ENCODE measurements around the gene HS3ST6.
"Not testable (repeated sequence)": the region's sequence is repeated elsewhere in the genome, so short reads cannot be mapped to it uniquely, and the experiment has no call there.

The HS3ST6 gene

DNA sequence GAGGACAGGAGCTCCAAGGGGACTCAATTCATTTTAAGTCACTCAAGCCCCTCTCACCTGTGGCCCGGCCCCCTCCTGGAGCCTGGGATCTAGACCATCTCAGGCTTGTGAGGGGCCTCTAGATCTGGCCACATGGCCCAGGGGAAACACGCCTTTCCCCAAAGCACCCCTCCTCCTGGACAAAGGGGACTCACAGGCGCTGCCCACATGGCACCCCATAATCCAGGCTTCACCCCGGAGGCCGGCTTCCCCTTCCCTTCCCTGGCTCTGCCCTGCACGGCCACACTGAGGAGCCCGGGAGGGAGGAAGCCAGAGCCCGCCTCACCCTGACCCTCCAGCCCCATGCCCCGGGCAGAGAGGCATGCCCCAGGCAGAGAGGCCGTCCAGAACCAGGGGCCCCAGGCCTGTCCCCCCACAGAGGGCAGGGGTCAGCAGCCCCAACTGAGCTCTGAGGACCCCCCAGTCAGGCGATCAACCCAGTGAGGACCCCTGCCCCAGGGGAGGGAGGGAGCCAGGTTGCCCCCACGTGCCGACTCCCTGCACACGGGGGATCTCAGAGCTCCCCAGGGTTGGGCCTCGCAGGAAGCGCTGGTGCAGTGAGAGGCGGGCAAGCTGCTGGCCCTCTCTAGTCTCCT, 10.9 kb downstream of the HS3ST6 start:
- no peak for DNase-seq (ENCODE audit: low spot score)

DNA sequence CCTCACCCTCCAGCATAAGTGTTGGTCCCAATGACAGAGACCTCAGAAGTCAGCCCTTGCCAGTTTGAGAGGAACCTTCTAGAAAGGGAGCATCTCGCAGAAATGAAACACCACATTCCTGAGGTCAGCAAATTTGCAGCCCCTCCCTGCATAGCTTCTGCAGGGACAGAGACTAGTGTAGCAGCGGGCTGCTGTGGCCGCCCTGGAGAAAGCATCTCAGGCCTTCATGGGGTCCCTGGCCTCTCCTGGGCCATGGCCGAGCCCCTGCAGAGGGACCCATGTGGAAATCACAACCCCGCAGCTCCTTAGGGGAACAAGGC, 11.4 kb downstream of the HS3ST6 start:
- DNase-seq (ENCODE audit: low spot score): no peak

DNA sequence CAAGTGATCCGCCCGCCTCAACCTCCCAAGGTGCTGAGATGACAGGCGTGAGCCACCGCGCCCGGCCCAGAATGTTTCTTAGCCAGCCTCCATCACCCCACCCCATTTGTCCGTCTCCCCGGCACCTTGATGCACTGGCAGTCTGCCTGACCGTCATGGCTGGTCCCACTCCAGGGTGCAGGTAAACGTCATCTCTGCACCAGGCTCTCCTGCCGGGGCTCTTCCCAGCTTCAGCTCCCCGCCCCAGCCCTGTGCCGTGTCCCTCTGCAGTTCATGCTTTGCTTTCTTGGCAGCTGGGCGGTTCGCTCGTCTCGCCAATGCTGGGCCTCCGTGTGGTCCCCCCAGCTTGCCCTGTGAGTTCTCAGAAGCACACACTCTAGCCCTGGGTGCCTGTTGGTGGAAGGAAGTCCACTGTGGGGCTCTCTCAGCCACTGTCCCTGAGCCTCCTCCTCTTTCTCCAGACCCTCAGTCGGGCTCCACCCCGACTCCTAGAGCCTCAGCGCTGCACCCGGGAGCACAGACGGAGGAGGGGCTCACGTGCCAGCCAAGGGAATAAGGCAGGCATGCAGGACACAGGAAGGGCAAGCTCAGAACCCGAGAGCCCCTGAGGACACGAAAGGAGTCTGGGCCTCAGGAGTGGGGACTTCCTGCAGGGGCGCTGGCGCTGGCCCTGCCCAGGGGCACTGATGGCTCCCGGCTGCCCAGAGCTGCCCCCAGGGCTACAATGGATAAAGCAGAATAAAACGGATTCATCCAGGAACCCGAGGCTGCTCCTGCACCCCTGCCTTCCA, 12.0 kb downstream of the HS3ST6 start:
- no peak for DNase-seq (ENCODE audit: low spot score)

DNA sequence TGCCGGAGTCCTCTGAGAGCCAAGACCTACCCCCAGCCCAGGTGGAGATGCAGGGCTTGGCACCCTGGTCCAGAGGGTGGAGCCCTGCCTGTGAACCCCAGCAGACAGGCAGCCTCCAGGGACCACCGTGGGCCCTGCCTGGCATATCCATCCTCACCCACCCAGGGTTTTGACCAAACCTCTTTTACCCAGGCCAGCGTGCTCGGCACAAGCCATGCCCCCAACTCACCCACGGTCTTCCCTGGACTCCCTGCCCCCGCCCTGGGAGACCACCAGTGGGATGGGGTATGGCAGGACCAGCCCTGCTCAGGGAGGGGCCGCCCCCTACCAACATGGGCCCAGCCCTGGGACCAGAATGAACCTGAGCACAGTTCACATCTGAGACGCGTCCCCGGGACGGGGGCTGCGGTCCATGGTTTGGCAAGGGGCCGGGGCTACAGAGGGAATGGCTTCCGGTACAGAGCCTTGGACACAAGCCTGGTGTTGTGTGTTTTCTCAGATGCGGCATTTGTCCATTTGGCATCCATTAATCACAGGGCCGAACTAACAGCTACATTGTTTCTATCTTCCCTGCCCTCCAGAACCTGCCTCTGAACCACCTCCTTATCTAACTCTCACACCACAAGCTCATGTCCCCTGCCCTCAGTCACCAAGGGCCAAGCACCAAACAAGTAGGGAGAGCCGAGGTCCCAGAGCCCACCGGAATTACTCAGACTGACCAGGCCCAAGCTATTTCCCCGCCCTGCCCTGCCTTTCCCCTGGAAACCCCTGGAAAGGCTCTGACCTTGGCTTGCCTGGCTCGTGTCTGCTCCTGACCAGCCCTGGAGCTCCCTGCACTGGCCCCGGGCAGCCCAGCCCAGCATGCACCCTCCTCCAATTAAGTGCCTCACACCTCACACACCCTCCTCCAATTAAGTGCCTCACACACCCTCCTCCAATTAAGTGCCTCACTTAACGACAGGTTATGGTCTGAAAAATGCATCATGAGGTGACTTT, 14.1 kb downstream of the HS3ST6 start:
- no peak for DNase-seq (ENCODE audit: low spot score)

DNA sequence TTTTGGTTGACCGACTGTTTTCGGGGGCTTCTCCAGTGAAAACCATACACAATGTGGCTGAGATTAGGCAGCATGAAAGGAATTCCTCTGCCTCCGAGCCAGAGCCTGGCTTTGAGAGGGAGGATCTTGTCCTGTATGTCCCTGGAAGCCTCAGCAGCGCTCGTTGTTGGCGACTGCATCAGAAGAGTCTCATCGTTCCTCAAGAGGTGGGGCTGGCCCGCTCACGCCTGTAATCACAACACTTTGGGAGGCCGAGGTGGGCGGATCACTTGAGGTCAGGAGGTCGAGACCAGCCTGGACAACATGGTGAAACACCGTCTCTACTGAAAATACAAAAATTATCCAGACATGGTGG, 15.0 kb downstream of the HS3ST6 start:
- no peak for DNase-seq (ENCODE audit: low spot score)

DNA sequence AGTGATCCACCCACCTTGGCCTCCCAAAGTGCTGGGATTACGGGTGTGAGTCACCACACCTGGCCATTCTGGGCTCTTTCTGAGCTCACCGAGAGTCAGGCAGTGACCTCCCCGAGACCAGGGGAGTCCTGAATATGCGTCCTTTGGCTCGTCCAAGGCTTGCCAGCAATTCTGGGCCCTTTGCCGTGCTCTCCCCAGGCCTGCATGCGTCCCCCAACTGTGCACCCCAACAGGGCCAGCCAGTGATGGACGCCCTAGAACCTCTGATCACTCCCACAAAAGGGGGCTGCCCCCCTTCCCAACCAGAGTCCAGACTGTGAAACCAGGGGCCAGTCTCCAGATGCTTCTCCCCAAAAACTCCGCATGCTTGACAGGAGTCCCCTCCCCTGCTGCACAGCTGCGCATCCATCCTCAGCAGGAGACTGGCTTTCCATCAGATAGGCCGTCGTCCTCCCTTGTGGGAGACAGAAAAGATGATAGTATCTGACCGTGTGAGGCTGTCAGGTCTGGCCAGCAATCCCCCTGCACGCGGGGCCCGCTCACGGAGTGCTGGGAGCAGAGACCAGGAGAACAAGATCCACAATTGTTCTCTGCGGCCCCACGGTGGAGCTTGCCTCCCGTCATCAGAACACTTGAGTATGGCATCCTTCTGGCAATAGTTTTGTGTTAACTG, 15.5 kb downstream of the HS3ST6 start:
- no peak for DNase-seq (ENCODE audit: low spot score)

DNA sequence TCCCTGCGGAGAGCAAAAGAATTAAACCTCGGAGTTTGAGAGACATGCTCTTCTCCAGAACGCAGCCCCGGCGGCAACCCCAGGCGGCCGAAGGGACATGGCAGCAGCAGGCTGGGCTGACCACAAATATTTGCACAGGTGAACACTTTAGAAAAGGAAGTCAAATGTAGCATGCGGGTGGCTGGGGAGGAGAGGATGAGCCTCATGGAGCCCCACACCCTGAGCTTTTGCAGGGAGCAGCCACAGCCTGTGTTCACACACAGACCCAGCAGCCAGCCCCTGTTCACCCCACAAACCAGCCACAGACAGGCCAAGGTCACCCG, 17.8 kb downstream of the HS3ST6 start:
- no peak for DNase-seq (ENCODE audit: low spot score)

DNA sequence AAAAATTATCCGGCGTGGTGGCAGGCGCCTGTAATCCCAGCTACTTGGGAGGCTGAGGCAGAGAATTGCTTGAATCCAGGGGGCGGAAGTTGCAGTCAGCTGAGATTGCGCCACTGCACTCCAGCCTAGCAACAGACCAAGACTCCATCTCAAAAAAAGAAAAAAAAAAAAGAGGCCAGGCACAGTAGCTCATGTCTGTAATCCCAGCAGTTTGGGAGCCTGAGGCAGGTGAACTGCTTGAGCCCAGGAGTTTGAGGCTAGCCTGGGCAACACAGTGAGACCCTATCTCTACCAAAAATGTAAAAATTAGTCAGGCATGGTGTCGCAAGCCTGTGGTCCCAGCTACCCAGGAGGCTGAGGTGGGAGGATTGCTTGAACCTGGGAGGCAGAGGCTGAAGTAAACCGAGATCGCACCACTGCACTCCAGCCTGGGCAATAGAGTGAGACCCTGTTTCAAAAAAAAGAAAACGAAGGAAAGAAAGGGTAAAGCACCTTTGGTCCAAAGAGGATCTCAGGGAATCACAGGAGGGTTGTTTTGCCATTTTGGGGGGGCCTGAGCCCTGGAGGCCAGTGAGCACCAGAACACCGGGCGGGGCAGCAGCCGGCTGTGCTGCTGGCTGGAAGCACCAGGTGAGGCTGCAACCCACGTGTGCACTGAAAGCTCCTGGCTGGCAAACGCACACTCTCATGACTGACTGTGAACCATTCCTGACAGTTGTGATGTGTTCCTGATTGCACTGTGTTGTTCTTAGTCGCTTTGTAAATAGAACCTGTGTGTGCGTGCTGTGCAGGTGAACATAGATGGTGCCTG, 18.4 kb downstream of the HS3ST6 start:
- no peak for DNase-seq (ENCODE audit: low spot score)

DNA sequence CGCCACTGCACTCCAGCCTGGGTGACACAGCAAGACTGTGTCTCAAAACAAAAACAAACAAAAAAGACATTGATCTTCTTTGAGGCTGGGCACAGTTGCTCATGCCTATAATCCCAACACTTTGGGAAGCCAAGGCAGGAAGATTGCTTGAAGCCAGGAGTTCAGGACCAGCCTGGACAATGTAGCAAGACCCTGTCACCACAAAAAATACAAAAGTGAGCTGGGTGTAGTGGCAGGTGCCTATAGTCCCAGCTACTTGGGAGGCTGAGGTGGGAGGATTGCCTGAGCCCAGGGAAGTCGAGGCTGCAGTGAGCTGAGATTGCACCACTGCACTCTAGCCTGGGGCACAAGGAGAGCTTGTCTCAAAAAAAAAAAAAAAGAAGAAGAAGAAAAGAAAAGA, 20.5 kb downstream of the HS3ST6 start:
- not testable (repeated sequence) for DNase-seq (ENCODE audit: low spot score)

DNA sequence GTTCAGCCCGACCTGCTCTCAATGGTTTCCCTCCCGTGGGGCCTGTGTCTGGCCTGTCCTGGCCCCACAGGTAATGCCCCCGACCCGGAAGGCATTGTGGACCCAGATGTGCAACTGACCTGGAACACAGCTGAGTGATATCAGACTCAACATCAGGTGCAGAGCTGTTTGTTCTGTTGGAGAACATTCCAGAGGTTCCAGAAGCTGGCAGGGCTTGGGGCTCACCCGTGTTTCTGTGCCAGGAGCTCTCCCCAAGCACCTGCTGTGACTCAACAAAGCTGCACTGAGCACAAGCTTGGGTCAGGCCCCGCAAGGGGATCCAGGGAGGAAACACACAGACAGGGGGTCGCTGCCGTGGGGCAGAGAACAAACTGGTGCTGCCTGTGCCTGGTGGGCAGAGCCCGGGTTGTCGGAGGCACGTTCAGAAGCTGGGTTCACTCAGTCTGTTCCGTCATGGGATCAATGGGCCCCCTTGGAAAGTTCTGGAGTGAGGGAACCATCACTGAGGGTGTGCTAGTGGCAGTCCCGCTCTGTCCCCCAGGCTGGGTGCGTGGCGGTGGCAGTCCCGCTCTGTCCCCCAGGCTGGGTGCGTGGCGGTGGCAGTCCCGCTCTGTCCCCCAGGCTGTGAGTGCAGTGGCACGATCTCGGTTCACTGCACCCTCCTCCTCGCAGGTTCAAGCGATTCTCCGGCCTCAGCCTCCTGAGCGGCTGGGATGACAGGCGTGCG, 22.1 kb downstream of the HS3ST6 start:
- no peak for DNase-seq (ENCODE audit: low spot score)

DNA sequence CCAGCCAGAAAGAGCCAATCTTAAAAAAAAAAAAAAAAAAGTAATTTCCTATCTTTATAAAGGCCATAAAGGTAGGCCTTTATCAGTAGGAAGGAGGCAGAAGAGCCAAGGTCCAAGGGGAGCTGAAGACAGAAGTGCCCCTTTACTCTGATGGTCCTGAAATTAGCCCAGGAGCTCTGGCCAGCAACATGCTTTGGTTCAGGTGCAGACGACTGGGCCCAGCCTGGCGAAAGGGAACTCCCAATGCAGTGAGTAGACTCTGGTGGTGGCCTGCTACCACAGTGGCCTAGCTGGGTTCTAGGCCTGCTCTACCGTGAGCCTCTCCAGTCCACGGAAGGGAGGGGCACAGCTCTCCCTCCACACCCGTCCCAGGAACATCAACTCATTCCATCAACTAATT, 23.1 kb downstream of the HS3ST6 start:
- DNase-seq (ENCODE audit: low spot score): no peak

DNA sequence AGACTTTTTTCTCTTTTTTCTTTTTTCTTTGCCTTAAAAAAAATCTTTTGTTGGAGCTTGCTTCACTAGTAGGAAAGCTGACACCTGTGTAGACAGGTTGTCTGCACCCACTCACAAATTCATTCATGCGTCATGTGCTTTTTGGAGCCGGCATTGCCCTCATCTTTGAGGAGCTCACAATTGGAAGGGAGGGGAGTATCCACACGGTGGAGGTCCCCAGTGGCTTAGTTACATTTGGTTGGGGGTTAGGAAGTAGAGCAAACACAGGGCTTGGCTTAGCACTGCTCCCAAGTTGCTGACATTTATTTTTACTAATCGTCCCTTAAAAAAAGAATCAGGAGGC, 27.5 kb downstream of the HS3ST6 start:
- no peak for DNase-seq (ENCODE audit: low spot score)

DNA sequence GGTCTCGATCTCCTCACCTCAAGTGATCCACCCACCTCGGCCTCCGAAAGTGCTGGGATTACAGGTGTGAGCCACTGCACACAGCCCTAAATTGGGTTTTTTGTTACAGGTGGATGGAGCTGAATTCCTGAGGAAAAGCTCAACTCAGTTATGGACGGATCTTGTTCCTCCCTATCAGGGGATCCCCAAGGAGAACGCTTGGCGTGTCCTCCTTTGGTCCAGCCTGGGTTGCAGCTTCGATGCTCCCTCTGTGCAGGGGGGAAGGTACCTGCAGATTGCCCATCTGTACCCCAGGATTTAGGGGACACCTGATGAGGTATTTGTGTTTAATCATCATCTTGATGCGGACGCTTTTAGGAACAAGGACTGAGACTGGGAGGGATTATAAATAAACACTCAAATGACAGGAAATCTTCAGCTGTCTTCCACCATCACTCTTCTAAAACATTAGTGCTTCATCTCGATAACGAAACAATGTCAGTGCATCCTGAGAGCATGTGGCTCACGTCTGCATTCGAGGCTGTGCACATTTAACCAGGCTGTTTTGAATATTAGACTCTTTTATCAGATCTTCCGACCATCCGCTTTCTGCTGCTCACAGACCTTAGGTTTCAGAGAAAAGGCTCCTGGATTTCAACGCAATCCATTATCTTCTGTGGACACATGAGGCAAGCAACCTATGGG, 28.0 kb downstream of the HS3ST6 start:
- no peak for DNase-seq (ENCODE audit: low spot score)

DNA sequence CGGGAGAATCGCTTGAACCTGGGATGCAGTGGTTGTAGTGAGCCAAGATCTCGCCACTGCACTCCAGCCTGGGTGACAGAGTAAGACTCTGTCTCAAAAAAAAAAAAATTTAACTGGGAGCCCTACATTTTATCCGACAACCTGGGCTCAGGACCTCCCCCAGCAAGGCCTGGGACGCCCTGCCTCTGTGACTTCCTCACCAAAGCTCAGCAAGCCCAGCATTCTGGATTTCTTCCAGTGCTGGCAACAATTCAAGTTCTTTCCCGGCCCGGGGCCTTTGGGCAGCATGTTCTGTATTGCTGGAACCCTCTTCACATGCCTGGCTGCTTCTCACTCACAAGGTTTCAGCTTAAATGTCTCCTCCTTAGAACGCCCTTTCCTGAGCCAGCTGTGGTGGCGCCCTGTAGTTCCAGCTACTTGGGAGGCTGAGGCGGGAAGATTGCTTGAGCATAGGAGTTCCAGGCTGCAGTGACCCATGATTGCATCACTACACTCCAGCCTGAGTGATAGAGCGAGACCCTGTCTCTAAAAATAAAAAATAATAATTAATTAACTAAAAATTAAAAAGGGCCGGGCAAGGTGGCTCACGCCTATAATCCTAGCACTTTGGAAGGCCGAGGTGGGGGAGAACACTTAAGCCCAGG, 30.4 kb downstream of the HS3ST6 start:
- no peak for DNase-seq (ENCODE audit: low spot score)

DNA sequence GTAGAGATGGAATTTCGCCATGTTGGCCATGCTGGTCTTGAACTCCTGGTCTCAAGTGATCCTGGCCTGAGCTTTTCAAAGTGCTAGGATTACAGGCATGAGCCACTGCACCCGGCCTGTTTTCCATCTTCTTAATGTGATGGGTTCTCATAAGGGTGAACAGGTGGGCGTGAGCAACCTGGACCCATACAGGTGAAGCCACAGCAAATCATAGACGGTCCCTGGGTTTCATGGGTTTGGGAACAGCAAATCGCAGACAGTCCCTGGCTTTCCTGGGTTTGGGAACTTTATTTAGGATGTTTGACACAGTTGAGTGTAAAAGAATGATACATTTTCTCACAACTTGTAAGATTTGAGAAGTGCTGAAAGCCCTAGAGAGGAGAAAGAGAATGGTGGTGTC, 33.3 kb downstream of the HS3ST6 start:
- DNase-seq (ENCODE audit: low spot score): no peak

DNA sequence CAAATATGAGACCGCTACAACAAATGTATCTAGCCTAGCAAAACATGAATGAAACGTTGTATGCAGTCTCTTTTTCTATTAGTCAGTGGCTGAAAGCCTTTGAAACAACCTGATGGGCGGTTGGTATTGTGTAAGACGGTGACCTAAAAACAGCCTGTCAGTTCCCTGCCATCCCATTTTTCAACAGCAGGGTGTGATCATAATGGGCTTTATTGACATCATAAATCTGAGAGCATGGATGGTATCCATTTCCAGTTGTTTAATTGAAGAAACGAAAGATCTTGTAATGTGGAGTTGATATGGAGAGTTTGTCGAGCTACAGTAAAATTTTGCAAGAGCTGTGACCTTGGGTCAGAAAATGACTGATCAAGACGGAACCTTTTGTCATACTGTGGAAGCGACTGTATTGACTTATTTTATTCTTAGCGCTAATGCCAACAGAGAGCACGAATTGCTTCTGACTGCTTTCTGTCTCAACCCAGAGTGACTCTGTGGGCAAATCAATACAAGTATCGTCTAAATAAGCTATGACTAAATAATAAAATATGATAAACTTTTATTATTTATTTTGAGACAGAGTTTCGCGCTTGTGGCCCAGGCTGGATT, 34.0 kb downstream of the HS3ST6 start:
- peak; percentile 42 for DNase-seq (ENCODE audit: low spot score)

DNA sequence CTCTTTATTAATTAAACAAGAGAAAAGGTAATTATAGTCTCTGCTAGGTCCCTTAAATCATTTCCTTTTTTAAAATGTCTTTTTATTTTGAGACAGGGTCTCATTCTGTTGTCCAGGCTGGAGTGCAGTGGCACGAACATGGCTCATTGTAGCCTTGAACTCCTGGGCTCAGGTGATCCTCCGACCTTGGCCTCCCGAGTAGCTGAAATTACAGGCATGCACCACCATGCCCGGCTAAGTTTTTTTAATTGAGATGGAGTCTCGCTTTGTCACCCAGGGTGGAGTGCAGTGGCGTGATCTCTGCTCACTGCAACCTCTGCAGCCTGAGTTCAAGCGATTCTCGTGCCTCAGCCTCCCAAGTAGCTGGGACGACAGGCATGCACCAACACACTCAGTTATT, 37.0 kb downstream of the HS3ST6 start:
- not testable (repeated sequence) for DNase-seq (ENCODE audit: low spot score)

DNA sequence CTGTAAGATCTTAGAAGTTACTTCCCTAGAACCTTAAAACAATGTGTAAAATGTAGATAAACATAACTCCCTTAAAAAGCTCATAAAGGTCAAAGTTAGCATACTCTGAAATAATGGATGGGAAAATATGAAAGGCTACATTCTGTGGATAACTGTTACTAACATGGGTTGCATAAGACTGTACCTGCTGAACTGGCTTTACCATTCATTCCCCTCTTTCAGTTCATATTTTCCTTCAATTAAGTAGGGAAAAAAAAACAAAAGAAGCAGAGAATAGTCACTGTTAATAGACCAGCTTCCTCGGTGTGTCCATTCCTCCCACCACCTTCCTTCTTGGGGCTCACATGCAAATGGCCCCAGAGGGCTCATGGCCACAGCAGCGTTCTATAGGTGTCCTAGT, 38.7 kb downstream of the HS3ST6 start:
- DNase-seq (ENCODE audit: low spot score): no peak

DNA sequence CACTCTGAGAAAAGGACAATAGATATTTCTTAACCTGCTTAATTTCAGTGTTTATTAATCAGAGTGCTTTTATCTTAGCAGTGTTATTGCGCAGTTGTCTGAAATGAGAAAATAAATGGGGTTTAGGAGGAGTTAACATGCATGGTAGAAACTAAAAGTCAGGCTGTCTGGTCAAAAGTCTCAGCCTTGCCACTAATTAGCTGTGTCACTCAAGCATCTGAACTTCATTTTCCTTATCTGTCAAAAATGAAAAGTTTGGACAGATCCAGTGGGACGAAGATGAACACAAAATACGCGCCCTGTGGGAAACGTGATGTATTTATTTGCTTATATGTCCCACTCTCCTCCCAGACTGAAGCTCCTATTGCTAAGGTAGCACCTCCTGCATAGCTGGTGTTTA, 40.0 kb downstream of the HS3ST6 start:
- DNase-seq (ENCODE audit: low spot score): no peak

DNA sequence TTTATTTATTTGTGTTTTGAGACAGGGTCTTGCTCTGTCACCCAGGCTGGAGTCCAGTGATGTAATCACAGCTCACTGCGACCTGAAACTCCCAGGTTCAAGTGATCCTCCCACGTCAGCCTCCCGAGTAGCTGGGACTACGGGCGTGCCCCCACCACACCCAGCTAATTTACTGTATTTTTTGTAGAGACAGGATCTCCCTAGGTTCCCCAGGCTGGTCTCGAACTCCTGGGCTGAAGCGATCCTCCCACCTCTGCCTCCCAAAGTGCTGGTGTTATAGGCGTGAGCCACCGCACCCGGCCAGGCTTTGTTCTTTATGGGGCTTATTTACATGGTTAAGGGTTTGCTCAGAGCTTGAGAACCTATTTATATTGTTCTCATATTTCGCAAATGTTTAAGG, 40.4 kb downstream of the HS3ST6 start:
- DNase-seq (ENCODE audit: low spot score): no peak

Measured in RKO (cell line).